HUES64 (cell line): ENCODE data around the gene ACAP1.

Experiments used
- H3K27ac ChIP-seq: 2 replicates; pipeline ENCODE4 v1.7.0; 2013; ENCODE audit warnings: low read depth, low read length, inconsistent platforms
- H3K27me3 ChIP-seq: 2 replicates; pipeline ENCODE4 v1.6.1; 2013; ENCODE audit warnings: mild to moderate bottlenecking, low read length; ENCODE audit not compliant: insufficient read depth
- H3K36me3 ChIP-seq: 2 replicates; pipeline ENCODE4 v1.6.1; 2013; ENCODE audit warnings: mild to moderate bottlenecking, low read length; ENCODE audit not compliant: insufficient read depth
- H3K4me1 ChIP-seq: 2 replicates; pipeline ENCODE4 v1.6.1; 2013; ENCODE audit warnings: mild to moderate bottlenecking, low read length, moderate library complexity; ENCODE audit not compliant: insufficient read depth
- H3K4me3 ChIP-seq: 2 replicates; pipeline ENCODE4 v1.5.1; 2013; ENCODE audit warnings: mild to moderate bottlenecking, low read length, moderate library complexity
- H3K9ac ChIP-seq: 2 replicates; pipeline ENCODE4 v1.6.1; 2013; ENCODE audit warnings: mild to moderate bottlenecking, low read depth, low read length
- H3K9me3 ChIP-seq: 2 replicates; pipeline ENCODE4 v1.6.1; 2013; ENCODE audit warnings: low read depth, low read length; ENCODE audit not compliant: insufficient read depth
- WGBS: fragments of 150-250, 120-280 bp; methylation state at CpG from one replicate; pipeline ENCODE4 v1.1.7; 2013; ENCODE audit warnings: missing lambda C conversion rate; 5-methylcytosine and 5-hydroxymethylcytosine counted together

ACAP1 gene

DNA sequence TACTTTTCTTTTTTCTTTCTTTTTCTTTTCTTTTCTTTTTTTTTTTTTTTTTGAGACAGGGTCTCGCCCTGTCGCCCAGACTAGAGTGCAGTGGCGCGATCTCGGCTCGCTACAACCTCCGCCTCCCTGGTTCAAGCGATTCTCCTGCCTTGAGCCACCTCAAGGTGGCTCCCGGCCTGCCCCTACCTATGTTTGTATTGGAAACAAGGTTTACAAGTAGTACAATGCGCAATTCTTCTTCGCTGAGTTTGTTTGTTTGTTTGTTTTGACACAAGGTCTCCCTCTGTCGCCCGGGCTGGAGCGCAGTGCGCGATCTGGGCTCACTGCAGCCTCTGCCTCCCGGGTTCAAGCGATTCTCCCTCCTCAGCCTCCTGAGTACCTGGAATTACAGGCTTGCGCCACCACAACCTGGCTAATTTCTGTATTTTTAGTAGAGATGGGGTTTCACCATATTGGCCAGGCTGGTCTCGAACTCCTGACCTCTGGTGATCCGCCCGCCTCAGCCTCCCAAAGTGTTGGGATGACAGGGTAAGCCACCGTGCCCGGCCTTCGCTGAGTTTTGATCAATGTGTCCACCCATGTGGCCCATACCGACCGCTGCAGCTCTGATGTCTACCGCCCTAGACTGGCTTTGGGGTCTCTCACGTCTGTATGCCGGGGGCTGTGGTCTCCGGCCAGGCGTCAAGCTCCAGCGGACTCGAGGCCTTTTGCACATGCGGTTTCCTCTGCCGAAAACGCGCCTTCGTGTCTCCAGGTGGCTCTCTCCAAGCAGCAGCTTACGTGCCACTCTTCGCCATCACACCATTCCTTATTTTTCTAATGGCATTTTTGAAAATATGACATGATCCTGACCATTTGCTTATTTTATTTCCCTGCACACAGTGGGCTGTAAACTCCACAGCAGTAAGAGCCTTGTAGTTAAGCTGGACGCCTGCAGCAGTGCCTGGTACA is 40.8 kb upstream of the ACAP1 start:
- Histone ChIP-seq H3K27ac (no peak overlapping the region), H3K4me1 (0 out of 2 replicates have a peak, but pooled peaks cover 10% of the 10 kb centered on the region), H3K9ac (no peak overlapping the region), H3K4me3 (peak overlapping the region; percentile 60), H3K27me3 (peaks cover 47% of the 10 kb centered on the region), H3K36me3 (no peaks in the 10 kb centered on the region), H3K9me3 (no peaks in the 10 kb centered on the region)
- 65% methylated on average over 42 of the region's 42 CpGs for WGBS

DNA sequence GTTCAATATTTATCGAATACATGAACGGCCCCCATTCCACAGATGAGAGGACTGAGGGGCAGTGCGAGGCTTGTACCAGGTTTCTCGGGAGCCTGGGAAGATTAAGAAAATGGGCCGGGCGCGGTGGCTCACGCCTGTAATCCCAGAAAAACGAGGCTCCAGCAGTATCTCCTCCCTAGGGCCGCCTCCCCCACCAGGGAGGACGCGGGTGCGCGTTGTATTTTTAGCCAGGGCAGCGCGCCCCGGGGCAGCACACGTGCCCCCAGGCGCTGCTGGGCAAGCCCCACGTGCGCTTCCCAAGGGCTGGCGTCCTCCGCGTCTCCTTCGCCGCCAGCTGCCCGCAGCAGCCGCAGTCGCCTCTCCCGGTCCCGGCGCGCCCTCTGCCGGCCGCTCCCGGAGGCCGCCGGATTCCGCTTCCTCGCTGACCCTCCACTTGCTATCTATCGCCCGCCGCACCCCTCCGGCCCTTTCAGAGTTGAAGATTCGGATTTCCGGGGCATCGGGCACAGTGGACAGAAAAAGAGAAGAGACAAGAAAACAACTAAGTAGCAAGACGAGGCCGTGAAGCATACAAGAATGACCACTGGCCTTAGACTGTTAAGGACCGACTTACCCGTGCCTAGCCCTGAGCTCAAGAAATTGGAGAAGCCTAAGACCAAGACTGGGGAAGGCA is 40.0 kb upstream of the ACAP1 start:
- H3K27ac ChIP-seq, result no peak overlapping the region
- no peaks in the 10 kb centered on the region for H3K9me3 ChIP-seq
- H3K27me3 ChIP-seq, result peaks cover 47% of the 10 kb centered on the region
- H3K4me1 ChIP-seq, result 0 out of 2 replicates have a peak, but pooled peaks cover 10% of the 10 kb centered on the region
- peak overlapping the region; percentile 11; the same call in 1 of the 2 replicates for H3K4me3 ChIP-seq
- 9% methylated on average over 51 of the region's 51 CpGs for WGBS
- H3K9ac ChIP-seq, result no peak overlapping the region
- H3K36me3 ChIP-seq, result no peaks in the 10 kb centered on the region

DNA sequence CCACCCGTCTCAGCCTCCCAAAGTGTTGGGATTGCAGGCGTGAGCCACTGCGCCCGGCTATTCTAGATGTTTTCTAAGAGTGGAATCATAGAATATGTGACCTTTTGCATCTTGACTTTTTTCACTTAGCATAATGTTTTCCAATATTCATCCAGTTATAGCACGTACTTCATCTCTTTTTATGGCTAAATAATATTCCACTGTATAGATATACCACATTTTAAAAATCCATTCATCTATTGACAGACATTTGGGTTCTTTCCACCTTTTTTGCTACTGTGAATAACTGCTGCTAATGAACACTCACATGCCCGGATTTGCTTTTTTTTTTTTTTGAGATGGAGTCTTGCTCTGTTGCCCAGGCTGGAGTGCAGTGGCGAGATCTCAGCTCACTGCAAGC is 32.1 kb upstream of the ACAP1 start:
- H3K9ac ChIP-seq, result no peak overlapping the region
- H3K36me3 ChIP-seq, result peaks cover 1% of the 10 kb centered on the region; the same call in 1 of the 2 replicates
- no peaks in the 10 kb centered on the region for H3K27me3 ChIP-seq
- 95% methylated on average over 7 of the region's 7 CpGs for WGBS
- H3K9me3 ChIP-seq, result no peaks in the 10 kb centered on the region
- no peak overlapping the region for H3K4me3 ChIP-seq
- no peak overlapping the region for H3K27ac ChIP-seq
- no peaks in the 10 kb centered on the region for H3K4me1 ChIP-seq

DNA sequence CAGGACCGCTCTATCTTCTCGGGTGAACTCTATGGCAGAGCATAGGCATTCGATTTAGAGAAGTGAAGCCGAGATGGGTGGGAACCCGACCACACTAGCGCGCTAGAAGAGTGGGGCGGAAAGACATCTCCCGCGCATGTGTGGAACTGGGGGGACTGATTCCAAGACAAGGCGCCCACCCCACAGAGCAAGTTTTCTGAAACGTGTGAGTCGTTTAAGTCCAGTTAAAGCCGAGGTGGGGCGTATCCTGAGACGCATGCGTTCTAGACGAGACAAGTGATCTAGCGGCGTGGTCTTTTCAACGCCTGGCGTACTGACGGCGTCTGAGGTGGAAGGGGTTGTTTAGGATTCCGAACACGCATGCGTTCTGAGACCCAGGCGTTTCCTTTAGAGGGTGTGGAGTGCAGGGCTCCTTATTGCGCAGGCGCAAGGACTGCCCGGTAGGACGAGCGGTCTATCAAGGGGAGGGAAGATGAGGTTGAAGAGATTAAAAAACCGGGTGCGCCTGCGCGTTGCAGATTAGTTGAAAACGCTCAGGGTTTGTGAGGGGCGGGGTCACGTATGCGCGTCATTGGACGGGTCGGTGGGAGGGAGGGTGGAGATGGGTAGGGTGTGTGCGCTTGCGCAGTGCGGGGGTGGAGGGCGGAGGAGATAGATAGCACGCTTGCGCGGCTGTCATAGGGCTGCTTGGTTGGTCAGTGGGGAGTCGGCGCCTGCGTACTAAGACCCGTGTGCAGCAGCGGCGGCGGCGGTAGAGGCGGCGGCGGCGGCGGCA is 29.2 kb upstream of the ACAP1 start, which contains the start of gene EIF5A:
Gene EIF5A, plus strand, starts transcription at position 718 of the 775 bp plus-strand sequence. CDS start 2,008 bp downstream, outside the sequence.
- H3K4me1 ChIP-seq, result no peaks in the 10 kb centered on the region
- H3K27me3 ChIP-seq, result no peaks in the 10 kb centered on the region
- peak within 1 kb of the TSS; percentile 94 for H3K4me3 ChIP-seq
- H3K9me3 ChIP-seq, result no peaks in the 10 kb centered on the region
- peak within 1 kb of the TSS; percentile 100 for H3K27ac ChIP-seq
- under 1% methylated on average over 64 of the region's 64 CpGs for WGBS
- H3K9ac ChIP-seq, result peak within 1 kb of the TSS; percentile 100
- H3K36me3 ChIP-seq, result peaks cover 28% of the 10 kb centered on the region

DNA sequence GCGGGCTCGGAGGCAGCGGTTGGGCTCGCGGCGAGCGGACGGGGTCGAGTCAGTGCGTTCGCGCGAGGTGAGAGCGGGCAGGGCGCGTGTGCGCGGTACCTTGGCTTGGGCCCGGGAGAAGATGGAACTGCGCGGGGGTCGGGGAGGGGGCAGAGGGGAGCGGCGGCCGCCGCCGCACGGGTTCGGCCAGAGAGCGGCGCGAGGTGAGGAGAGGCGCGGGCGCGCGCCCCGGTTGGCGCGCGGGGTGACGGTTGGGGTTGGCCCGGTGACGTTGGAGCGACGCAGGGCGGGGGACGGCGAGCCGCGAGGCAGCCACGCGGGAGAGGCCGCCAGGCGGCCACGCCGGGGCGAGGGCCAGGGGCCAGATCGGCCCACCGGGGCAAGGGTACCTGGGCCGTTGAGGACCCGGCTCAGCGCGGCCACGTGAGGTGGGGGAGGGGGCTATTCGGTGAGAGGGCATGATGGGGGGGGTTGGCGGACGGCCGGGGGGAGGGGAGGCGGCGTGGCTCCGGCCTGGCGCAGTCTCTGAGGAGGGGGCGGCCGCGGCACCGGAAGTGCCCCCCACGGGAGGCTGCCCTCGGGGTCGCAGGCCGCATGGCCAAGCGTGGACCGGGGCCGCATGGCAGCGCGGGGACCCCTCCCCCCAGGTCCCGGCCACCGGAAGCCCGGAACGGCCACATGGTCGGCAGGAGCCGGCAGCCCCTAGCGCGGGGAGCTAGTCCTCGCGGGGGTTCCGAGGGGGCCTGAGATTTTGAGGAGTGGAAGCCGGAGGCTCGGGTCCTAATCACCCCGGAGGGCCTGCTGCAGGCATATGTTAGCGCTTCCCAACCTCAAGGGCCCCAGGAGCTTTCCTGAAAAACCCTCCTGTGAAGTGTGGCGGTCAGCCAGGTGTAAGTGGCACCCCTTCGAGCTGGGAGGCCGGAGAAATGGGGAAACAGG is 28.4 kb upstream of the ACAP1 start:
- no peaks in the 10 kb centered on the region for H3K4me1 ChIP-seq
- no peaks in the 10 kb centered on the region for H3K9me3 ChIP-seq
- peak overlapping the region; percentile 100 for H3K9ac ChIP-seq
- H3K4me3 ChIP-seq, result peak overlapping the region; percentile 94
- H3K27me3 ChIP-seq, result no peaks in the 10 kb centered on the region
- H3K36me3 ChIP-seq, result peaks cover 36% of the 10 kb centered on the region
- peak overlapping the region; percentile 100 for H3K27ac ChIP-seq
- under 1% methylated on average over 104 of the region's 104 CpGs for WGBS

DNA sequence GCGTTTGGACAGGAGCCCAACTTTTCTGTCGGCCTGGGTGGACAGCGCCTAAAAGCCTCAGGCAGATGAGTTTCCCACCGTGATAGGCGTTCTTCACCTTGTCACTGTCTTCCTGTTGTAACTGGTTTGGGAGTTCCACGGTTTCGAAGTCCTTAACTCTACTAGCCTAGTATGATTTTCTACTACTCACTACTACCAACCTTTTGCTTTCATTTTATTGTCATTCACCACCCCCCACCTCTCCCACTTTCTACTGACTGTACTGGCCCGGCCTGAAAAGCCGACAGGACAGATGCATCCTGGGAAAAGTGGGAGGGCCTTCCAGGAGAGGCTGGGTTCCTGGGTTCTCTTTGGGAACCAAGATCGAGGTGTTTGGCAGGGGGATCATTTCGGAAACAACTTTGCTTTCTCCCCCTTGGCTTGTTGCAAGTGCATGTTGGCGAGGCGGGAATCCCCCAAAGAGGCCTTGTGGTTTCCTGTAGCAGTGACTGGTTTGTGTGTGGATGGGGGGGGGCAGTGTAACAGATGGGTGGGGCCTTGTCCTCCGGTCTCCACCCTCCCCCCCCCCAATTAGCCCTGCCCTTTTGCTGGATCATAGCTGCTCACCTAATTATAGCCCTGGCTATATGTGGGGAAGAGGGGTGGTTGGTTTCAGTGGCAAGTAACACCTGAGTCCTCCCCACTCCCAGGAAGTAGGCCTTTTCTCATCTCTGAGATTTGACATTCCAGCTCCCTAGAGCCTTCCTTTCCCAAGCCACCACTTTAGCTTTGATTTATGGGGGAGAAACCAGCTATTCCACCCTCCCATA is 27.5 kb upstream of the ACAP1 start:
- Histone ChIP-seq H3K9me3 (no peaks in the 10 kb centered on the region), H3K27me3 (no peaks in the 10 kb centered on the region), H3K27ac (peak overlapping the region; percentile 100), H3K9ac (peak overlapping the region; percentile 100), H3K4me1 (no peaks in the 10 kb centered on the region), H3K36me3 (peaks cover 45% of the 10 kb centered on the region), H3K4me3 (peak overlapping the region; percentile 94)
- 0% methylated on average over 11 of the region's 14 CpGs for WGBS

DNA sequence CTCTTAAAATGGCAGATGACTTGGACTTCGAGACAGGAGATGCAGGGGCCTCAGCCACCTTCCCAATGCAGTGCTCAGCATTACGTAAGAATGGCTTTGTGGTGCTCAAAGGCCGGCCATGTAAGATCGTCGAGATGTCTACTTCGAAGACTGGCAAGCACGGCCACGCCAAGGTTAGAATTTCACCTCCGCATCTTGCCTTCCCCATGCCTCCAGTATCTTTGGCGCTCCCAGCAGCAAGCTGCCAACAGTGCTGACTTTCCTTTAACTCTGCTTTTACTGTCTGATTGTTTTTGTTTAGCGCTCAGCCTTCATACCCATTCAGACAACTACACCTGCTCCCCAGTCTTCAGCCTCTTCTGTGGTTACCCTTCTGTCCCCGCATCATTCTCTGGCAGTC is 26.7 kb upstream of the ACAP1 start:
- WGBS, result 93% methylated on average over 12 of the region's 12 CpGs
- no peak overlapping the region for H3K9ac ChIP-seq
- H3K27me3 ChIP-seq, result no peaks in the 10 kb centered on the region
- H3K4me3 ChIP-seq, result peak overlapping the region; percentile 94; the same call in 1 of the 2 replicates
- H3K36me3 ChIP-seq, result peaks cover 48% of the 10 kb centered on the region
- H3K9me3 ChIP-seq, result no peaks in the 10 kb centered on the region
- H3K4me1 ChIP-seq, result 0 out of 2 replicates have a peak, but pooled peaks cover 4% of the 10 kb centered on the region
- no peak overlapping the region for H3K27ac ChIP-seq

DNA sequence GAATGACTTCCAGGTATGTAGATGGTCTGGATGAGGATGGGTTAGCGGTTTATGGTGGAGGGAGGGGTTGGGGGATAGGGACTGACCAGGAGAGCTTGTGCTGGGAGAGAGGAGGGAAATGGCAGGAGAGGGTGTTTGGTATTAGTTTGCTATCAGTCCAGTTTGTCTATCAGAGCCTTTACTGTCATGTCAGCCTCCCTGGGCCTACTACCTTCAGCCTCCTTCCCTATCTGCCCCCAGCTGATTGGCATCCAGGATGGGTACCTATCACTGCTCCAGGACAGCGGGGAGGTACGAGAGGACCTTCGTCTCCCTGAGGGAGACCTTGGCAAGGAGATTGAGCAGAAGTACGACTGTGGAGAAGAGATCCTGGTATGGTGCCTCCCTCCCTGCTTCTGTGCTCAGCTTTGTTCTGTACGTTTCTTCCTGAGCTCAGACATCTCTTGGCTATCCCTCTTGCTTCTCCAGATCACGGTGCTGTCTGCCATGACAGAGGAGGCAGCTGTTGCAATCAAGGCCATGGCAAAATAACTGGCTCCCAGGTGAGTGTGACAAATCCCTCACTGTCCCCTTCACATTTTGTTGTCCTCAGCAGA is 25.1 kb upstream of the ACAP1 start:
- no peak overlapping the region for H3K27ac ChIP-seq
- H3K4me3 ChIP-seq, result no peak overlapping the region
- no peaks in the 10 kb centered on the region for H3K27me3 ChIP-seq
- H3K9ac ChIP-seq, result no peak overlapping the region
- H3K4me1 ChIP-seq, result 0 out of 2 replicates have a peak, but pooled peaks cover 4% of the 10 kb centered on the region
- WGBS, result 95% methylated on average over 7 of the region's 7 CpGs
- H3K9me3 ChIP-seq, result no peaks in the 10 kb centered on the region
- peaks cover 52% of the 10 kb centered on the region for H3K36me3 ChIP-seq

DNA sequence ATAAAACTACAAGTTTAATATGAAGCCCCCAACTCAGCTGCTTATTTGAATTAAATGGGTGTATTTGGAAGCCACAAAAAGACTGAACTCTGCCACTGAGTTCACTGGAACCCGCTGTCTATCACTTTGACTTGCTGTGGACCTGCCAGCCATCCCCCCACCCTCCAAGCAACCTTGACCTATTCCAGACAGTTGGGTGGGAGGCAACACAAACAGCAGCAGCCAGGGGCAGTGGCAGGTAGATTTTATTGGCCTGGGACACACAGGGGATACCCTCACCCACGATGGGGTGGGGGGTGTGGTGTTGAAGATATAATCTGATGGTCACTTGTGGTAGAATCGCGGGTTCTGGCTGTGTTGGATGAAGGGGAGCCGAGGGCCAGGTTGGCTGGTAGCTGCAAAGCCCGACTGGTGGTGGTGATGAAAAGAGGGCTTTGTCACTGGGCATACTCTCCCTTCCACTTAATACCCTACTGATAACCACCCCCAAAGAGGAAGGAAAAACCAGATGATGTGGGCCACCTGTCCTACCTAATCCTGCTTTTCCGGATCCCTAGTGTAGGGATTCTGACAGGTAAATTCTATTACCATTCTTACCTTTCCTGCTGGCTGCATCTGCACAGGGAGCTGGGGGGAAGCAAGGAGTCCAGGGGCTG is 23.8 kb upstream of the ACAP1 start:
- Histone ChIP-seq H3K36me3 (peaks cover 61% of the 10 kb centered on the region), H3K9ac (no peak overlapping the region), H3K27ac (no peak overlapping the region), H3K9me3 (no peaks in the 10 kb centered on the region), H3K4me1 (0 out of 2 replicates have a peak, but pooled peaks cover 4% of the 10 kb centered on the region), H3K4me3 (no peak overlapping the region), H3K27me3 (no peaks in the 10 kb centered on the region)
- 88% methylated on average over 6 of the region's 7 CpGs for WGBS
